Spinal cord (tissue), 10 donors: ENCODE data around the gene IGFBP3. TPM values are rescaled to one million over a fixed set of nuclear protein-coding genes. Genes with fewer than 3 reads are reported as not detected.
A peak's percentile ranks its signal among the peaks of the same experiment; 100 is the strongest.

Experiments
- DNase-seq, 6 donors: peaks; one replicate each; pipeline versions ENCODE4 v3.0.0 to v3.0.0-alpha.2; 2013 to 2015; ENCODE audit warnings: low spot score in 6 of 6, low read depth in 4 of 6
- H3K27ac ChIP-seq: one replicate; pipeline ENCODE4 v1.5.1; 2013; ENCODE audit warnings: low read depth, low read length, control low read depth
- H3K27me3 ChIP-seq: one replicate; pipeline ENCODE4 v1.6.1; 2013; ENCODE audit warnings: low read length; ENCODE audit not compliant: control insufficient read depth, insufficient read depth
- H3K36me3 ChIP-seq: one replicate; pipeline ENCODE4 v1.6.1; 2013; ENCODE audit warnings: low read length; ENCODE audit not compliant: control insufficient read depth, insufficient read depth
- H3K4me1 ChIP-seq: one replicate; pipeline ENCODE4 v1.6.1; 2013; ENCODE audit warnings: low read length; ENCODE audit not compliant: control insufficient read depth, insufficient read depth
- H3K4me3 ChIP-seq: one replicate; pipeline ENCODE4 v1.5.1; 2013; ENCODE audit warnings: low read depth, low read length, control low read depth
- H3K9me3 ChIP-seq: one replicate; pipeline ENCODE4 v1.6.1; 2013; ENCODE audit warnings: low read length; ENCODE audit not compliant: control insufficient read depth, insufficient read depth
- WGBS: methylation state at CpG from one replicate; pipeline ENCODE4 v1.1.5; 2013; ENCODE audit warnings: missing lambda C conversion rate; ENCODE audit not compliant: insufficient coverage; 5-methylcytosine and 5-hydroxymethylcytosine counted together
- polyA plus RNA-seq, 2 donors: library from polyadenylated mRNA; unstranded; fragments of 120-200 nt; gene quantifications; one replicate each; pipeline ENCODE4 v1.2.1, GENCODE V29; 2013; ENCODE audit not compliant: insufficient read length in 2 of 2
- total RNA-seq, 2 donors: library from RNA; depleted of rRNA in 1 of 2; stranded (reverse); fragments of 120-200 nt in 1 of 2; fragments of >200 nt in 1 of 2; gene quantifications; one replicate each; pipeline versions ENCODE4 v1.2.3 to v1.2.4, GENCODE V29; 2013 to 2014
- donor health status: healthy.

The IGFBP3 gene
- total and polyA plus RNA-seq, 4 donors = 17.8 to 68.0 (median 36.9) TPM

- no peaks in the 10 kb centered on the region for H3K9me3 ChIP-seq
- no peak for DNase-seq
- no peak overlapping the region for H3K4me3 ChIP-seq
- H3K27me3 ChIP-seq = no peaks in the 10 kb centered on the region
- WGBS = 100% methylated on average over 1 of the region's 2 CpGs
- no peak overlapping the region for H3K27ac ChIP-seq
- H3K36me3 ChIP-seq = no peaks in the 10 kb centered on the region
- H3K4me1 ChIP-seq = no peaks in the 10 kb centered on the region
These were observed 22.9 kb downstream of the IGFBP3 start for GRCh38 chr7:45898222-45898621.

- Histone ChIP-seq H3K9me3 (no peaks in the 10 kb centered on the region), H3K27ac (no peak overlapping the region), H3K4me1 (no peaks in the 10 kb centered on the region), H3K4me3 (no peak overlapping the region), H3K36me3 (no peaks in the 10 kb centered on the region), H3K27me3 (no peaks in the 10 kb centered on the region)
- no CpG with 5 or more reads among the region's 1 CpG for WGBS
- DNase-seq = no peak
These were observed 23.9 kb downstream of the IGFBP3 start for GRCh38 chr7:45897042-45897690.

- peak in 1 of 6 donors; percentile 8 for DNase-seq
- no peaks in the 10 kb centered on the region for H3K27me3 ChIP-seq
These were observed 26.4 kb downstream of the IGFBP3 start for GRCh38 chr7:45894665-45895062.

GRCh38 chr7:45893996-45894664, 26.9 kb downstream of the IGFBP3 start:
- no peak overlapping the region for H3K4me3 ChIP-seq
- DNase-seq = no peak
- H3K27ac ChIP-seq = no peak overlapping the region
- peaks cover 4% of the 10 kb centered on the region for H3K27me3 ChIP-seq
- 80% methylated on average over 4 of the region's 4 CpGs for WGBS
- no peaks in the 10 kb centered on the region for H3K36me3 ChIP-seq
- H3K4me1 ChIP-seq = peaks cover 2% of the 10 kb centered on the region
- H3K9me3 ChIP-seq = no peaks in the 10 kb centered on the region

More at GRCh38 chr7:45894665-45895062, 26.4 kb downstream of the IGFBP3 start:
- no peaks in the 10 kb centered on the region for H3K9me3 ChIP-seq
- H3K4me3 ChIP-seq = no peak overlapping the region
- no peak overlapping the region for H3K27ac ChIP-seq
- no peaks in the 10 kb centered on the region for H3K36me3 ChIP-seq
- no peaks in the 10 kb centered on the region for H3K4me1 ChIP-seq

DNA sequence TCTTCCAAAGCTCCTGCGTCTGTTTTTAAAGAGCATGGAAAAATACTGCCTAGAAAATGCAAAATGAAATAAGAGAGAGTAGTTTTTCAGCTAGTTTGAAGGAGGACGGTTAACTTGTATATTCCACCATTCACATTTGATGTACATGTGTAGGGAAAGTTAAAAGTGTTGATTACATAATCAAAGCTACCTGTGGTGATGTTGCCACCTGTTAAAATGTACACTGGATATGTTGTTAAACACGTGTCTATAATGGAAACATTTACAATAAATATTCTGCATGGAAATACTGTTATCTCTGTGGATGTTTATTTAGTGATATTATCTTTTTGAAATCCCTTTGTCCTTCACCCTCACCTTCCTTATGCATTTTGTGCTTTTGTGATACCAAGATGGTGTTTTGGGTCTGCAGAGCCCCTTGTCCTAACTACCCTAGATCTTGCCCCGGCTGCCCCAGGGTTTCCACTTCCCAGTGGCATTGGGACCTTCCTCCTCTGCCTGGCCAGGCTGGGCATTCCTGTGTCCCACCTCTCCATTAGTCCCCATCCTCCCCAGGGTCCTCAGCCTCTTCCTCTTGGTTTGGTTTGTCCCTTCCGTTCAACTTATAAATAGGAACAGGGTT, 27.6 kb downstream of the IGFBP3 start:
- H3K27me3 ChIP-seq = peaks cover 7% of the 10 kb centered on the region
- DNase-seq = no peak
- H3K36me3 ChIP-seq = no peaks in the 10 kb centered on the region
- H3K27ac ChIP-seq = no peak overlapping the region
- H3K9me3 ChIP-seq = no peaks in the 10 kb centered on the region
- WGBS = 92% methylated on average over 2 of the region's 5 CpGs
- no peak overlapping the region for H3K4me3 ChIP-seq
- H3K4me1 ChIP-seq = peaks cover 6% of the 10 kb centered on the region

GRCh38 chr7:45892407-45893035, 28.6 kb downstream of the IGFBP3 start:
- H3K9me3 ChIP-seq = no peaks in the 10 kb centered on the region
- 69% methylated on average over 3 of the region's 6 CpGs for WGBS
- H3K36me3 ChIP-seq = no peaks in the 10 kb centered on the region
- H3K4me3 ChIP-seq = no peak overlapping the region
- DNase-seq = peak in 1 of 6 donors; percentile 2
- H3K27me3 ChIP-seq = peaks cover 14% of the 10 kb centered on the region
- no peak overlapping the region for H3K27ac ChIP-seq
- peaks cover 13% of the 10 kb centered on the region for H3K4me1 ChIP-seq

- DNase-seq = no peak
- peaks cover 13% of the 10 kb centered on the region for H3K4me1 ChIP-seq
- WGBS = 94% methylated on average over 4 of the region's 10 CpGs
- H3K9me3 ChIP-seq = no peaks in the 10 kb centered on the region
- H3K4me3 ChIP-seq = no peak overlapping the region
- no peaks in the 10 kb centered on the region for H3K36me3 ChIP-seq
- no peak overlapping the region for H3K27ac ChIP-seq
- H3K27me3 ChIP-seq = peaks cover 18% of the 10 kb centered on the region
These were observed 29.3 kb downstream of the IGFBP3 start for GRCh38 chr7:45891462-45892402.

- peak; percentile 33 to 89 (median 46) for DNase-seq
- Histone ChIP-seq H3K4me1 (peaks cover 13% of the 10 kb centered on the region), H3K4me3 (no peak overlapping the region), H3K27ac (no peak overlapping the region), H3K36me3 (no peaks in the 10 kb centered on the region), H3K9me3 (no peaks in the 10 kb centered on the region), H3K27me3 (peaks cover 18% of the 10 kb centered on the region)
- WGBS = no CpG with 5 or more reads among the region's 6 CpGs
These were observed 30.1 kb downstream of the IGFBP3 start for GRCh38 chr7:45890902-45891461.
